GM10266 (cell line): Measurements from ENCODE around the gene MACROD2.

Experiments
- DNase-seq: peaks from one replicate; pipeline ENCODE4 v3.0.0; 2012; ENCODE audit errors: extremely low spot score
- TF ChIP-seq, protein P1 (sequence below): IDR thresholded peaks from 2 replicates; pipeline ENCODE4 v1.5.1; 2012; ENCODE audit warnings: mild to moderate bottlenecking, low read depth; ENCODE audit not compliant: control insufficient read depth, insufficient read depth; ENCODE audit errors: missing control alignments

Gene MACROD2

DNA sequence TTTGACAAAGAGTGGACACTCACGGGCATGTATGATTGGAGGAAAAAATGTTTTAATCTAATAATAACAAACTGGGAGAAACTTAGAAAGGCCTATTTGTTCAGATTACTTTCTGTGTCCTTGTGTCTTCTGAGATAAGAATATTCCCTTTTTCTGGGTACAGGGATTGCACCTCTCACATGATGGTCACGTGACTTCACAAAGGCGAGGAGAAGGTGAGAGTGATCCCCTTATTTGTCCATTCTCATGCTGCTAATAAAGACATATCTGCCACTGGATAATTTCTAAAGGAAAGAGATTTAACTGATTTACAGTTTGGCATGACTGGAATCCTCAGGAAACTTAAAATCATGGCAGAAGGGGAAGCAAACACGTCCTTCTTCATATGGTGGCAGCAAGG is 1331.8 kb downstream of the MACROD2 start:
- TF ChIP-seq, protein P1, sequence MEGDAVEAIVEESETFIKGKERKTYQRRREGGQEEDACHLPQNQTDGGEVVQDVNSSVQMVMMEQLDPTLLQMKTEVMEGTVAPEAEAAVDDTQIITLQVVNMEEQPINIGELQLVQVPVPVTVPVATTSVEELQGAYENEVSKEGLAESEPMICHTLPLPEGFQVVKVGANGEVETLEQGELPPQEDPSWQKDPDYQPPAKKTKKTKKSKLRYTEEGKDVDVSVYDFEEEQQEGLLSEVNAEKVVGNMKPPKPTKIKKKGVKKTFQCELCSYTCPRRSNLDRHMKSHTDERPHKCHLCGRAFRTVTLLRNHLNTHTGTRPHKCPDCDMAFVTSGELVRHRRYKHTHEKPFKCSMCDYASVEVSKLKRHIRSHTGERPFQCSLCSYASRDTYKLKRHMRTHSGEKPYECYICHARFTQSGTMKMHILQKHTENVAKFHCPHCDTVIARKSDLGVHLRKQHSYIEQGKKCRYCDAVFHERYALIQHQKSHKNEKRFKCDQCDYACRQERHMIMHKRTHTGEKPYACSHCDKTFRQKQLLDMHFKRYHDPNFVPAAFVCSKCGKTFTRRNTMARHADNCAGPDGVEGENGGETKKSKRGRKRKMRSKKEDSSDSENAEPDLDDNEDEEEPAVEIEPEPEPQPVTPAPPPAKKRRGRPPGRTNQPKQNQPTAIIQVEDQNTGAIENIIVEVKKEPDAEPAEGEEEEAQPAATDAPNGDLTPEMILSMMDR = no peak
- DNase-seq = no peak

DNA sequence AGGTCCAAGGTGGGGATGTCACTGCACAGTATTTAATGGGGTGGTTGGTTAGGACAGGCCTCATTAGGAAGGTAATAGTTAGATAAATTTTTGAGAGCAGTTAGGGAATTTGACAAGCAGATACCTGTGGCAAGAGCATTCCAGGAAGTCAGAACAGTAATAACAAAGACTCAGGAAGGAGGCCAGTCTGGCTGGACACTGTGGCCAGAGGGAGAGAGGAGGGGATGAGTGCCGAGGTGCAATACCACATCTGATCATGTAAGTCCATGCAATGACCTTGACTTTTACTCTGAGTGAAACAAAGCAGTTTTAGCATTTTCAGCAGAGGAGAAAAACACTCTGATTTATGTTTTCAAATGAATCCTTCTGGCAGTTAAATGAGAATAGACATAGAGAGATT is 1332.8 kb downstream of the MACROD2 start:
- TF ChIP-seq, protein P1 = no peak
- DNase-seq = no peak

- no peak for DNase-seq
- TF ChIP-seq, protein P1 = no peak
Observed at GRCh38 chr20:15332711-15333160, 1337.4 kb downstream of the MACROD2 start.

GRCh38 chr20:15333170-15333569 is 1337.9 kb downstream of the MACROD2 start:
- no peak for DNase-seq
- TF ChIP-seq, protein P1 = no peak

- TF ChIP-seq, protein P1 = no peak
- no peak for DNase-seq
Observed at GRCh38 chr20:15336011-15336410, 1340.7 kb downstream of the MACROD2 start.

- TF ChIP-seq, protein P1 = no peak
- no peak for DNase-seq
Observed at GRCh38 chr20:15336536-15336935, 1341.2 kb downstream of the MACROD2 start.

- TF ChIP-seq, protein P1 = no peak
- DNase-seq = no peak
Observed at GRCh38 chr20:15339264-15339663, 1343.9 kb downstream of the MACROD2 start.
